Measurements from ENCODE around the gene KRT6C.

DNA sequence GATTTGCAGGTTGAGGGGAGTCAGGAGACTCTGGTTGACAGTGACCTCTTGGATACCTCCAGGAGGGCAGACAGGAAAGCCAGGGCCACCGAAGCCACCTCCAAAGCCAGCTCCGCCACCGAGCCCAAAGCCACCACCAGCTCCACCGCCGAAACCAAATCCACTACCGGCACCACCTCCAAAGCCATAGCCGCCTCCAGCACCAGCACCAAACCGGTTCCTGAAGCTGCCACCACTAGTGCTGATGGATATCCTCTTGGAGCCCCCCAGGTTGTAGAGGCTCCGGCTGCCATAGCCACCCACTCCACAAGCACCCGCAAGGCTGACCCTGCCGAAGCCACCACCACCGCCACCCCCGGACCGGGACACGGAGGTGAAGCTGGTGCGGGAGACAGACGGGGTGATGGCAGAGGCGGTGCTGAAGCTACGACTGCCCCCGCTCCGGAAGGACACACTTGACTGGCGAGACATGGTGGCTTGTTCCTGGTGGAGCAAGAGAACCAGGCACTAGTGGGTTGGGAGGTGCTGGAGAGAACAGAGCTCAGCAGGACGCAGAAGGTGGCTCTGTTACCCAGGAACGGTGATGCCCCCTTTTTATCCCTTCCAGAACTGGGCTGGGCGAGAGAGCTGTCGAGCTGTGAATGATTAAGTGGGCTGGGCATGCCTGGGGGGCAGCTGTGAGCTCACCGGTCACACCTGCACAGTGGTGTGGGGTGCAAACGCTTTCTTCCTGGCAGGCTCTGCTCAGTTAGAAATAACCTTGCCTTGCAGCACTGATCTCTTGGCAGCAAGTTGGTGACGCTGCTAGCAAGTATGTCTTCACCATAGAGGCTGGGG lies 46.4 kb upstream of the KRT6C start, which contains the start of gene KRT5:
- TF ChIP-seq, protein P1, sequence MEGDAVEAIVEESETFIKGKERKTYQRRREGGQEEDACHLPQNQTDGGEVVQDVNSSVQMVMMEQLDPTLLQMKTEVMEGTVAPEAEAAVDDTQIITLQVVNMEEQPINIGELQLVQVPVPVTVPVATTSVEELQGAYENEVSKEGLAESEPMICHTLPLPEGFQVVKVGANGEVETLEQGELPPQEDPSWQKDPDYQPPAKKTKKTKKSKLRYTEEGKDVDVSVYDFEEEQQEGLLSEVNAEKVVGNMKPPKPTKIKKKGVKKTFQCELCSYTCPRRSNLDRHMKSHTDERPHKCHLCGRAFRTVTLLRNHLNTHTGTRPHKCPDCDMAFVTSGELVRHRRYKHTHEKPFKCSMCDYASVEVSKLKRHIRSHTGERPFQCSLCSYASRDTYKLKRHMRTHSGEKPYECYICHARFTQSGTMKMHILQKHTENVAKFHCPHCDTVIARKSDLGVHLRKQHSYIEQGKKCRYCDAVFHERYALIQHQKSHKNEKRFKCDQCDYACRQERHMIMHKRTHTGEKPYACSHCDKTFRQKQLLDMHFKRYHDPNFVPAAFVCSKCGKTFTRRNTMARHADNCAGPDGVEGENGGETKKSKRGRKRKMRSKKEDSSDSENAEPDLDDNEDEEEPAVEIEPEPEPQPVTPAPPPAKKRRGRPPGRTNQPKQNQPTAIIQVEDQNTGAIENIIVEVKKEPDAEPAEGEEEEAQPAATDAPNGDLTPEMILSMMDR (conservative IDR thresholded peaks at IDR 0.05), result no peak
- no peak for TF ChIP-seq ZFX (IDR thresholded peaks at IDR 0.05)

Measured in C4-2B (cell line).